Trophoblast cell (in vitro differentiated cells and primary cell): ENCODE data around the gene FCF1.

Source experiments
- DNase-seq, 2 donors: peaks; one replicate each; pipeline ENCODE4 v3.0.0-alpha.2; 2016
- H2AFZ ChIP-seq: 2 replicates; pipeline ENCODE4 v1.6.1; 2013; ENCODE audit warnings: low read length, moderate library complexity, mild to moderate bottlenecking; ENCODE audit not compliant: insufficient read depth, poor library complexity
- H2AK5ac ChIP-seq: 2 replicates; pipeline ENCODE4 v1.6.1; 2013; ENCODE audit warnings: mild to moderate bottlenecking, low read length
- H2BK120ac ChIP-seq: 2 replicates; pipeline ENCODE4 v1.6.1; 2013; ENCODE audit warnings: low read length, mild to moderate bottlenecking, moderate library complexity; ENCODE audit not compliant: insufficient read depth, poor library complexity
- H2BK12ac ChIP-seq: 2 replicates; pipeline ENCODE4 v1.6.1; 2013; ENCODE audit warnings: mild to moderate bottlenecking, low read length, moderate library complexity
- H2BK5ac ChIP-seq: 2 replicates; pipeline ENCODE4 v1.6.1; 2013; ENCODE audit warnings: low read length, low read depth, moderate library complexity, mild to moderate bottlenecking; ENCODE audit not compliant: poor library complexity
- H3K14ac ChIP-seq: 2 replicates; pipeline ENCODE4 v1.6.1; 2013; ENCODE audit warnings: mild to moderate bottlenecking, low read length
- H3K18ac ChIP-seq: 2 replicates; pipeline ENCODE4 v1.6.1; 2013; ENCODE audit warnings: mild to moderate bottlenecking, low read length
- H3K23ac ChIP-seq: 2 replicates; pipeline ENCODE4 v1.6.1; 2013; ENCODE audit warnings: low read length
- H3K27ac ChIP-seq: 2 replicates; pipeline ENCODE4 v1.5.1; 2013; ENCODE audit warnings: low read depth, mild to moderate bottlenecking, inconsistent platforms, low read length, moderate library complexity
- H3K27me3 ChIP-seq: 2 replicates; pipeline ENCODE4 v1.6.1; 2013; ENCODE audit warnings: inconsistent platforms, mild to moderate bottlenecking, low read length, moderate library complexity; ENCODE audit not compliant: insufficient read depth
- H3K36me3 ChIP-seq, 2 experiments: 1 replicate in 1 of 2; 2 replicates in 1 of 2; pipeline ENCODE4 v1.6.1; 2013; ENCODE audit warnings: low read length in 2 of 2, mild to moderate bottlenecking in 2 of 2, moderate library complexity in 1 of 2; ENCODE audit not compliant: insufficient read depth in 2 of 2, control insufficient read depth in 1 of 2
- H3K4ac ChIP-seq: 2 replicates; pipeline ENCODE4 v1.6.1; 2013; ENCODE audit warnings: low read depth, mild to moderate bottlenecking, low read length, moderate library complexity
- H3K4me1 ChIP-seq, 2 experiments: 1 replicate in 1 of 2; 2 replicates in 1 of 2; pipeline ENCODE4 v1.6.1; 2013; ENCODE audit warnings: low read length in 2 of 2, mild to moderate bottlenecking in 2 of 2, moderate library complexity in 1 of 2; ENCODE audit not compliant: insufficient read depth in 2 of 2, control insufficient read depth in 1 of 2
- H3K4me2 ChIP-seq: 2 replicates; pipeline ENCODE4 v1.6.1; 2013; ENCODE audit warnings: inconsistent platforms, mild to moderate bottlenecking, low read length, moderate library complexity
- H3K4me3 ChIP-seq: 2 replicates; pipeline ENCODE4 v1.5.1; 2013; ENCODE audit warnings: mild to moderate bottlenecking, low read depth, low read length, inconsistent platforms
- H3K79me1 ChIP-seq: one replicate; pipeline ENCODE4 v1.6.1; 2013; ENCODE audit warnings: low read length
- H3K79me2 ChIP-seq: 2 replicates; pipeline ENCODE4 v1.6.1; 2013; ENCODE audit warnings: low read length, mild to moderate bottlenecking; ENCODE audit not compliant: control insufficient read depth, insufficient read depth, poor library complexity
- H3K9ac ChIP-seq: 2 replicates; pipeline ENCODE4 v1.6.1; 2013; ENCODE audit warnings: mild to moderate bottlenecking, low read length
- H3K9me3 ChIP-seq: 2 replicates; pipeline ENCODE4 v1.6.1; 2013; ENCODE audit warnings: low read depth, mild to moderate bottlenecking, control low read depth, inconsistent platforms, low read length; ENCODE audit not compliant: insufficient read depth
- H4K12ac ChIP-seq: 2 replicates; pipeline ENCODE4 v1.6.1; 2013; ENCODE audit warnings: low read depth, mild to moderate bottlenecking, low read length, moderate library complexity
- H4K8ac ChIP-seq: 2 replicates; pipeline ENCODE4 v1.6.1; 2013; ENCODE audit warnings: low read depth, mild to moderate bottlenecking, low read length, moderate library complexity
- H4K91ac ChIP-seq: one replicate; pipeline ENCODE4 v1.6.1; 2013; ENCODE audit warnings: low read depth, mild to moderate bottlenecking, low read length, moderate library complexity
- WGBS: extraction: QIAGEN DNeasy Blood & Tissue Kit; methylation state at CpG from one replicate; pipeline ENCODE4 v1.1.7; 2013; ENCODE audit warnings: missing lambda C conversion rate; ENCODE audit not compliant: insufficient read length, insufficient coverage; ENCODE audit errors: extremely low coverage; 5-methylcytosine and 5-hydroxymethylcytosine counted together

The FCF1 gene

DNA sequence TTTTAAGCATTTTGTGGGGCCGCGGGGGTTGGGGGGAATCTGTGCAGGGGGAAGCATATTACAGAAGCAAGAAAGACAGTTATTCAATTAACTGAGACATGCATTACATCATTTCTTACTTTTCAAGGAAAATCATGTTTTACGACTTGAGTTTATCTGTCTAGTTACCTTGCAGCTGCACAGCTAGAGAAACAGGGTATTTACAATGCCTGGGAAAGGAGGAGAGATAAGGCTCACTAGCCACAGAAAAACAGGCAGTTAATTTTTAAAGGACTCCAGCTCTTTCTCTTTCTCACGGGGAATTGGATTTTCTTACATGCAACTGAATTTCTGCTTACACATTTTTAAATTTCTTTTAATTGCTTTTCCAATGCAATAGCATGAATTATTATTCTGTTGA is 22.2 kb downstream of the FCF1 start:
- H3K4me2 ChIP-seq, result no peak overlapping the region
- no peak overlapping the region for H4K91ac ChIP-seq
- no peak overlapping the region for H3K27ac ChIP-seq
- H3K4me1 ChIP-seq, result no peaks in the 10 kb centered on the region
- no peaks in the 10 kb centered on the region for H3K79me1 ChIP-seq
- no peak overlapping the region for H3K23ac ChIP-seq
- no peak overlapping the region for H4K12ac ChIP-seq
- no peak overlapping the region for H2BK5ac ChIP-seq
- H3K79me2 ChIP-seq, result no peaks in the 10 kb centered on the region
- H3K36me3 ChIP-seq, result peaks cover 9% of the 10 kb centered on the region in 2 experiments
- no peak overlapping the region for H2AFZ ChIP-seq
- no peak overlapping the region for H3K4me3 ChIP-seq
- DNase-seq, result no peak
- no peak overlapping the region for H3K4ac ChIP-seq
- WGBS, result no CpG with 5 or more reads among the region's 4 CpGs
- H3K9ac ChIP-seq, result no peak overlapping the region
- H3K18ac ChIP-seq, result no peak overlapping the region
- no peaks in the 10 kb centered on the region for H3K9me3 ChIP-seq
- no peaks in the 10 kb centered on the region for H3K27me3 ChIP-seq
- H4K8ac ChIP-seq, result no peak overlapping the region
- H3K14ac ChIP-seq, result no peak overlapping the region
- no peak overlapping the region for H2BK120ac ChIP-seq
- H2AK5ac ChIP-seq, result no peak overlapping the region
- no peak overlapping the region for H2BK12ac ChIP-seq

DNA sequence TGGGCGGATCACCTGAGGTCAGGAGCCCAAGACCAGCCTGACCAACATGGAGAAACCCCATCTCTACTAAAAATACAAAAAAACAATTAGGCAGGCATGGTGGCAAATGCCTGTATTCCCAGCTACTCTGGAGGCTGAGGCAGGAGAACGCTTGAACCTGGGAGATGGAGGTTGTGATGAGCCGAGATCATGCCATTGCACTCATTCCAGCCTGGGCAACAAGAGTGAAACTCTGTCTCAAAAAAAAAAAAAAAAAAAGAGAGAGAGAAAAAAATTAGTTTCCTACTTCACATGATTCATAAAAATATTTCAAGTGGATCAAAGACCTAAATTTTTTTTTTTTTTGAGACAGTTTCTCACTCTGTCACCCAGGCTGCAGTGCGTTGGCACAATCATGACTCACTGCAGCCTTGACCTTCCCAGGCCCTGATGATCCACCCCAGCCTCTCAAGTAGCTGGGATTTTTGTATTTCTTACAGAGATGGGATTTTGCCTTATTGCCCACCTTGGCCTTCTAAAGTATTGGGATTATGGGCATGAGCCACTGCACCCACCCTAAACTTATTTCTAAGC is 24.9 kb downstream of the FCF1 start:
- H4K91ac ChIP-seq, result no peak overlapping the region
- no peaks in the 10 kb centered on the region for H3K9me3 ChIP-seq
- H2AFZ ChIP-seq, result no peak overlapping the region
- DNase-seq, result no peak
- no peak overlapping the region for H3K27ac ChIP-seq
- H3K79me1 ChIP-seq, result no peaks in the 10 kb centered on the region
- no peak overlapping the region for H3K4me2 ChIP-seq
- no peak overlapping the region for H2BK12ac ChIP-seq
- H3K14ac ChIP-seq, result no peak overlapping the region
- H3K23ac ChIP-seq, result no peak overlapping the region
- peaks cover 9% of the 10 kb centered on the region in 2 experiments for H3K36me3 ChIP-seq
- H2BK5ac ChIP-seq, result no peak overlapping the region
- no peak overlapping the region for H4K12ac ChIP-seq
- H3K79me2 ChIP-seq, result no peaks in the 10 kb centered on the region
- H3K4me3 ChIP-seq, result no peak overlapping the region
- no peak overlapping the region for H3K18ac ChIP-seq
- no peak overlapping the region for H4K8ac ChIP-seq
- no peaks in the 10 kb centered on the region for H3K4me1 ChIP-seq
- no peaks in the 10 kb centered on the region for H3K27me3 ChIP-seq
- no CpG with 5 or more reads among the region's 4 CpGs for WGBS
- no peak overlapping the region for H2BK120ac ChIP-seq
- no peak overlapping the region for H3K9ac ChIP-seq
- H2AK5ac ChIP-seq, result no peak overlapping the region
- H3K4ac ChIP-seq, result no peak overlapping the region

DNA sequence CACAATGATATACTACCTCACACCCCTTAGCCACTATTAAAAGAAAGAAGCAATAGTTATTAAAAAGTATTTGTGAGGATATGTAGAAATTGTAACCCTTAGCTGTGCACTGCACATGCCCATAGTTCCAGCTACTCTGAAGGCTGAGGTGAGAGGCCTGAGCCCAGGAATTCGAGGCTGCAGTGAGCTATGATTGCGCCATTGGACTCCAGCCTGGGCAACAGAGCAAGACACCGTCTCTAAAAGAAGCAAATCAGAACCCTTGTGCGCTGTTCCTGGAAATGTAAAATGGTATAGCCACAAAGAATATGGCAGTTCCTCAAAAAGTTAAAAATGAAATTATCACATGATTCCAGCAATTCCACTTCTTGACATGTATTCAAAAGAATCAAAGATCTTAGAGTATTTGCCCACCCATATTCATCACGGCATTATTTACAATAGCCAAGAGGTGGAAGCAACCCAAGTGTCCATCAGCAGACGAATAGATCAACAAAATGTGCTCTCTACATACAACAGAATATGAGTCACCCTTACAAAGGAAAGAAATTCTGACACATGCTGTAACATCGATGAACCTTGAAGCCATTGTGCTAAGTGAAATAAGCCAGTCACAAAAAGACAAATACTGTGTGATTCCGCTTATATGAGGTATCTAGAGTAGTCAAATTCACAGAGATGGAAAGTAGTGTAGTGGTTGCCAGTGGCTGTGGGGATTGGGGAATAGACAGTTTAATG is 26.5 kb downstream of the FCF1 start:
- WGBS, result no CpG with 5 or more reads among the region's 8 CpGs

DNA sequence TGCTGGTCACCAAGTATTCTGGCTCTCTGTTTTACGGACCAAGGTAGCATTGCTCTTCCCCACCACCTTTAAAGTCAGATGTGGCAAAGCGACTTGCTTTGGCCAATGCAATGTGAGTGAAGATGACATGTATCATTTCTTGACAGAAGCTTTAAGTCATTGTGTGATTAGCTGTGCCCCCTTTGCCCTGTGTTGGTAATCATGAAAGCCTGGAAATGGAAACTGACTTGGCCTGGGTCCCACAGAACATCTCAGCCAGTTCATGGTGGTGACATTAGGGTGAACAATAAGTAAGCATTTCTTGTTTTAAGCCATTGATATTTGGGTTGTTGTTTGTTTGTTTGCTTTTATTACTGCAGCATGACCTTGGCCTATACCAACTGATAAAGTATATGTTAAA is 34.3 kb downstream of the FCF1 start:
- no peak overlapping the region for H3K14ac ChIP-seq
- no peak overlapping the region for H3K27ac ChIP-seq
- H4K12ac ChIP-seq, result no peak overlapping the region
- no peak overlapping the region for H3K18ac ChIP-seq
- DNase-seq, result no peak
- no peak overlapping the region for H2AK5ac ChIP-seq
- H3K36me3 ChIP-seq, result no peaks in the 10 kb centered on the region
- H2BK5ac ChIP-seq, result no peak overlapping the region
- no peaks in the 10 kb centered on the region for H3K79me2 ChIP-seq
- no CpG with 5 or more reads among the region's 2 CpGs for WGBS
- H4K8ac ChIP-seq, result no peak overlapping the region
- H3K4me3 ChIP-seq, result no peak overlapping the region
- H3K27me3 ChIP-seq, result no peaks in the 10 kb centered on the region
- no peaks in the 10 kb centered on the region for H3K79me1 ChIP-seq
- H3K4ac ChIP-seq, result no peak overlapping the region
- no peak overlapping the region for H2AFZ ChIP-seq
- H3K4me1 ChIP-seq, result no peaks in the 10 kb centered on the region
- H3K4me2 ChIP-seq, result no peak overlapping the region
- H3K23ac ChIP-seq, result no peak overlapping the region
- no peak overlapping the region for H2BK120ac ChIP-seq
- no peak overlapping the region for H3K9ac ChIP-seq
- H2BK12ac ChIP-seq, result no peak overlapping the region
- H3K9me3 ChIP-seq, result no peaks in the 10 kb centered on the region
- no peak overlapping the region for H4K91ac ChIP-seq

More for the DNA sequence above, 26.5 kb downstream of the FCF1 start:
- Histone ChIP-seq H4K8ac (no peak overlapping the region), H3K14ac (no peak overlapping the region), H3K9ac (no peak overlapping the region), H3K79me2 (no peaks in the 10 kb centered on the region), H3K4me1 (no peaks in the 10 kb centered on the region), H4K12ac (no peak overlapping the region), H2BK5ac (no peak overlapping the region), H3K27me3 (no peaks in the 10 kb centered on the region), H3K27ac (no peak overlapping the region), H3K23ac (no peak overlapping the region), H2AK5ac (no peak overlapping the region), H3K18ac (no peak overlapping the region), H3K9me3 (no peaks in the 10 kb centered on the region), H2BK120ac (no peak overlapping the region), H3K4me2 (no peak overlapping the region), H3K36me3 (peaks cover 4 to 9% of the 10 kb centered on the region in 2 experiments), H2BK12ac (no peak overlapping the region), H4K91ac (no peak overlapping the region), H3K4ac (no peak overlapping the region), H2AFZ (no peak overlapping the region), H3K79me1 (no peaks in the 10 kb centered on the region), H3K4me3 (no peak overlapping the region)
- no peak for DNase-seq
